Activated naive CD4-positive, alpha-beta T cell treated with anti-CD3 and anti-CD28 coated beads for 36 hours (primary cell): Measurements from ENCODE around the gene ATXN2. TPM values are rescaled to one million over a fixed set of nuclear protein-coding genes. Genes with fewer than 3 reads are reported as not detected.
A peak's percentile ranks its signal among the peaks of the same experiment; 100 is the strongest.
"Not testable (repeated sequence)": the region's sequence is repeated elsewhere in the genome, so short reads cannot be mapped to it uniquely, and the experiment has no call there.

Experiments
- CTCF ChIA-PET: fragments of 350-600 bp; sonication (Branson Sonifier 250); formaldehyde crosslinking; loops from one replicate; lab custom pipeline; 2021; ENCODE audit warnings: antibody characterized with exemption; lab: Charles Lee
- DNase-seq: peaks from one replicate; pipeline ENCODE4 v3.0.0-alpha.2; 2020
- H3K27ac Mint-ChIP-seq: one replicate; pipeline ENCODE4 v1.8.0; 2021; ENCODE audit warnings: mild to moderate bottlenecking, mixed read lengths
- H3K27me3 Mint-ChIP-seq: one replicate; pipeline ENCODE4 v1.8.0; 2021; ENCODE audit warnings: low read depth, mixed read lengths
- H3K36me3 Mint-ChIP-seq: one replicate; pipeline ENCODE4 v1.8.0; 2021; ENCODE audit warnings: low read depth, mixed read lengths
- H3K4me1 Mint-ChIP-seq: one replicate; pipeline ENCODE4 v1.8.0; 2021; ENCODE audit warnings: low read depth, mixed read lengths
- H3K4me3 Mint-ChIP-seq: one replicate; pipeline ENCODE4 v1.8.0; 2021; ENCODE audit warnings: mild to moderate bottlenecking, moderate library complexity, mixed read lengths
- H3K9me3 Mint-ChIP-seq: one replicate; pipeline ENCODE4 v1.8.0; 2021; ENCODE audit warnings: mixed read lengths
- intact Hi-C: fragments of 100-400 bp; cut with micrococcal nuclease; formaldehyde crosslinking; loops from one replicate; pipeline ENCODE4 v1.15.1; 2023
- total RNA-seq, 2 experiments: library from RNA; stranded (reverse); gene quantifications; one replicate each; pipeline ENCODE4 v1.2.3, GENCODE V29; 2021

ATXN2 gene
- total RNA-seq, 2 experiments from 2014 or later: 30.6 to 31.5 TPM

DNA sequence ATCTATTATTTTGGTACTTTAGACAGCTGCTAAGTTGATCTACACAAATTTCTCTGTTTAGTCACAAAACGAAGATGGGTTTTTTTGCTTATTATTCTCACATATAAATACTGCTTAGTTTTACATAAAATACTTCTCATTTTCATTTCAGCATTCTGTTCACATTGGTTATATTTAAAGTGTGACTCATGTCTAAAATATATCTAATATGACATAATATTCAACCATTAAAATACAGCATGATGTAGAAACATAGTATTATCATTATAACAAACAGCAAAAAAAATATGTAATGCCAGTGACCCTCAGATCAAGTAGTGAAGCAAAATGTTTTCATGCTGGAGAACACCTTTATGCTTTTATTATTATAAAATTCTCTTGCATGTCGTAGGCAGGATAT lies 129.7 kb downstream of the ATXN2 start:
- H3K9me3 Mint-ChIP-seq: no peaks in the 10 kb centered on the region
- no peak for DNase-seq
- CTCF ChIA-PET: interaction anchor here (0.6 kb wide), 1 partner anchor 74 kb away, joined by 3 read pairs; no protein-coding TSS in a partner anchor
- H3K27me3 Mint-ChIP-seq: no peaks in the 10 kb centered on the region
- no peak overlapping the region for H3K27ac Mint-ChIP-seq
- H3K4me1 Mint-ChIP-seq: peaks cover 7% of the 10 kb centered on the region
- H3K4me3 Mint-ChIP-seq: no peak overlapping the region
- peaks cover 28% of the 10 kb centered on the region for H3K36me3 Mint-ChIP-seq
- intact Hi-C loops: loop anchor here (5.0 kb wide), 1 partner anchor 58 kb away; no protein-coding TSS in a partner anchor

GRCh38 chr12:111467857-111468241 lies 131.3 kb downstream of the ATXN2 start:
- intact Hi-C loops: loop anchor here (5.0 kb wide), 1 partner anchor 59 kb away; no protein-coding TSS in a partner anchor
- Mint-ChIP-seq H3K27me3 (no peaks in the 10 kb centered on the region), H3K9me3 (no peaks in the 10 kb centered on the region), H3K36me3 (peaks cover 21% of the 10 kb centered on the region), H3K4me3 (no peak overlapping the region), H3K27ac (no peak overlapping the region), H3K4me1 (peaks cover 7% of the 10 kb centered on the region)
- CTCF ChIA-PET: no interaction called here
- DNase-seq: no peak

DNA sequence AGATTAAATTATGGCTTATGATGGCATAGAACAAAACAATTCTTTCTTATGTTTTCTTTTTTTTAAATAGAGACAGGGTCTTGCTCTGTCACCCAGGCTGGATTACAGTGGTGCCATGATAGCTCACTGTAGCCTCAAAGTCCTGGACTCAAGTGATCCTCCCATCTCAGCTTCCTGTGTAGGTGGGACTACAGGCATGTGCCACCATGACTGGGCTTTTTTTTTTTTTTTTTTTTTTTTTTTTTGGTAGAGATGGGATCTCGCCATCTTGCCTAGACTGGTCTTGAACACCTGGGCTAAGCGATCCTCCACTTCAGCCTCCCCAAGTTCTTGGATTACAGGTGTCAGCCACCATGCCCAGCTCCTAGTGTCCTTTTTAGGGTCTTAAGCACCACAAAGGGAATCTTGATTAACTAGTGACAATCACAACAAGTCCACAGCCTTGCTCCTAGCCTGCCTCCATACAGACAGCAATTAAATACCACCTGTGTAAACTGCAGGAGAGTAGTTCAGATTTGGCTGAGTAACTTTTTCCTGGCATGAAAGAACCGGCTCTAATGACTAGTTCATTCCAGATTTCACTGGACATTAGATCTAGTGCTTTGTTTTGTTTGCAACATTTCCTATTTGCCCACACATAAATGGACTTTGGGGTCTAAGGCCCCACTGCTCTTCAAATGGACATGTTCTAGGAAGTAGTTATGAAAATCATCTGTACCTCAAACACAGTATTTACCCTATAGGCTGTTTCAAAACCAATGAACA lies 131.8 kb downstream of the ATXN2 start:
- CTCF ChIA-PET: interaction anchor here (1.7 kb wide), 1 partner anchor 15 kb away, joined by 4 read pairs; no protein-coding TSS in a partner anchor
- H3K36me3 Mint-ChIP-seq: peaks cover 21% of the 10 kb centered on the region

GRCh38 chr12:111462210-111462769 lies 136.8 kb downstream of the ATXN2 start:
- H3K27ac Mint-ChIP-seq: no peak overlapping the region
- H3K9me3 Mint-ChIP-seq: no peaks in the 10 kb centered on the region
- intact Hi-C loops: no loop called here
- CTCF ChIA-PET: interaction anchor here (0.5 to 23.4 kb wide), 4 partner anchors 11 to 58 kb away, joined by 3 to 763 read pairs (median 4); partner anchors contain the start of gene SH2B3
- H3K36me3 Mint-ChIP-seq: peaks cover 6% of the 10 kb centered on the region
- no peak overlapping the region for H3K4me3 Mint-ChIP-seq
- H3K27me3 Mint-ChIP-seq: no peaks in the 10 kb centered on the region
- peaks cover 1% of the 10 kb centered on the region for H3K4me1 Mint-ChIP-seq
- no peak for DNase-seq

More for the DNA sequence above, 131.8 kb downstream of the ATXN2 start:
- Mint-ChIP-seq H3K4me3 (no peak overlapping the region), H3K27me3 (no peaks in the 10 kb centered on the region), H3K4me1 (peaks cover 7% of the 10 kb centered on the region), H3K9me3 (no peaks in the 10 kb centered on the region), H3K27ac (no peak overlapping the region)
- DNase-seq: no peak
- intact Hi-C loops: loop anchor here (5.0 kb wide), 1 partner anchor 60 kb away; no protein-coding TSS in a partner anchor

- H3K36me3 Mint-ChIP-seq, H3K4me1 Mint-ChIP-seq, DNase-seq, H3K4me3 Mint-ChIP-seq, H3K9me3 Mint-ChIP-seq, H3K27me3 Mint-ChIP-seq, intact Hi-C loops: not testable (repeated sequence)
- H3K27ac Mint-ChIP-seq: peak overlapping the region; percentile 18
- CTCF ChIA-PET: interaction anchor here (1.3 to 23.4 kb wide), 2 partner anchors 9 to 56 kb away, joined by 7 to 763 read pairs; partner anchors contain the start of gene SH2B3
Measured at GRCh38 chr12:111460111-111460510, 139.0 kb downstream of the ATXN2 start.

- H3K36me3 Mint-ChIP-seq: peaks cover 5% of the 10 kb centered on the region
- no peaks in the 10 kb centered on the region for H3K4me1 Mint-ChIP-seq
- intact Hi-C loops: no loop called here
- H3K27me3 Mint-ChIP-seq: no peaks in the 10 kb centered on the region
- H3K27ac Mint-ChIP-seq: no peak overlapping the region
- H3K9me3 Mint-ChIP-seq: no peaks in the 10 kb centered on the region
- no peak overlapping the region for H3K4me3 Mint-ChIP-seq
- DNase-seq: no peak
- CTCF ChIA-PET: interaction anchor here (2.0 to 23.4 kb wide), 2 partner anchors 28 to 54 kb away, joined by 4 to 763 read pairs; partner anchors contain the start of gene SH2B3
Measured at GRCh38 chr12:111458546-111459172, 140.5 kb downstream of the ATXN2 start.

GRCh38 chr12:111457577-111457976 lies 141.5 kb downstream of the ATXN2 start:
- intact Hi-C loops: no loop called here
- H3K27ac Mint-ChIP-seq: no peak overlapping the region
- CTCF ChIA-PET: interaction anchor here (2.0 to 23.4 kb wide), 2 partner anchors 27 to 53 kb away, joined by 4 to 763 read pairs; partner anchors contain the start of gene SH2B3

GRCh38 chr12:111457071-111457470 lies 142.0 kb downstream of the ATXN2 start:
- Mint-ChIP-seq H3K27ac (no peak overlapping the region), H3K4me1 (no peaks in the 10 kb centered on the region), H3K36me3 (peaks cover 5% of the 10 kb centered on the region), H3K27me3 (no peaks in the 10 kb centered on the region), H3K4me3 (no peak overlapping the region), H3K9me3 (no peaks in the 10 kb centered on the region)
- CTCF ChIA-PET: interaction anchor here (0.7 to 23.4 kb wide), 3 partner anchors 52 to 438 kb away, joined by 3 to 763 read pairs (median 3); partner anchors contain the start of gene SH2B3
- intact Hi-C loops: no loop called here
- DNase-seq: no peak

More at GRCh38 chr12:111457577-111457976, 141.5 kb downstream of the ATXN2 start:
- H3K27me3 Mint-ChIP-seq: no peaks in the 10 kb centered on the region
- no peaks in the 10 kb centered on the region for H3K4me1 Mint-ChIP-seq
- peaks cover 5% of the 10 kb centered on the region for H3K36me3 Mint-ChIP-seq
- no peak for DNase-seq
- H3K4me3 Mint-ChIP-seq: no peak overlapping the region
- H3K9me3 Mint-ChIP-seq: no peaks in the 10 kb centered on the region

DNA sequence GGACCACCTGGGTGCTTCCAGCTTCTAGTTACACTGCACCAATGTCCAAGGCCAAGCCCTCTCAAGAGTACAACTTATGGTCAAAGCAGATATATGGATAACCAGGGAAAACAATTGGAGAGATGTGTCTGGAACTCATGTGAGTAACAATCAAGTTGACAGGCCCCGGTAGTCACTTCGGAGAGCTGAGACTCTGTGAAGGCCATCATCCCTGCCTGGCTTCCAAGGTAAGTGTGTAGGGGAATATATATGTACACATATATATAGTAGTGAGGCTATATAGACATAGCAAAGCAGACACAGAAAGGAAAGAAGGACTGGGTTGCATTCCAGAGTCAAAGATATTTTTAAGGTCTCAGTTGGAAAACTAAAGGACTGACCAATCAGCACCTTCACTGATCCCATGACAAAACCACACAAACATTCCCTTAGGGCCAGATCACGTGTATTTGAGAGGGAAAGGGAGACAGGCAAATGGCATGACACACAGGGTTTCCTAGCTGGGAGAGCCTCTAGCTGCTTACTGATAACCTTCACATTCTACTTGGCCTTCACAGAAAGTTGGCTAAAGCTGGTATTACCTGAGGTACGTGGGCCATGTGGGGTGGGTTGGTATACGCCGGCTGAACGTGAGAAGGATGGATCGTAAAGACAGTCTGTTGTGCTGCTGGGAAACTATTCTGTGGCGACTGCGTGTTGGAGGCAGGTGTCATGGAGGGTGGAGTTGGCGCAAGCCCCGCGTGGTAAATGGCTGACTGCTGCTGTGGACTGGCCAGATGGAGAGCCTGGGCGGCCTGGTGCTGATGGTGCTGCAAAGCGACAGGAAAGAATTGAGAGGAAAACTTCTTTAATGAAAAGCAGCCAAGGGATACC lies 143.4 kb downstream of the ATXN2 start:
- Mint-ChIP-seq H3K4me3 (no peak overlapping the region), H3K9me3 (no peaks in the 10 kb centered on the region), H3K27ac (peak overlapping the region; percentile 37), H3K4me1 (peaks cover 10% of the 10 kb centered on the region), H3K27me3 (no peaks in the 10 kb centered on the region), H3K36me3 (peaks cover 13% of the 10 kb centered on the region)
- intact Hi-C loops: no loop called here
- CTCF ChIA-PET: interaction anchor here (0.5 to 23.4 kb wide), 4 partner anchors 51 to 334 kb away, joined by 3 to 763 read pairs (median 3); partner anchors contain the start of gene SH2B3
- DNase-seq: no peak

DNA sequence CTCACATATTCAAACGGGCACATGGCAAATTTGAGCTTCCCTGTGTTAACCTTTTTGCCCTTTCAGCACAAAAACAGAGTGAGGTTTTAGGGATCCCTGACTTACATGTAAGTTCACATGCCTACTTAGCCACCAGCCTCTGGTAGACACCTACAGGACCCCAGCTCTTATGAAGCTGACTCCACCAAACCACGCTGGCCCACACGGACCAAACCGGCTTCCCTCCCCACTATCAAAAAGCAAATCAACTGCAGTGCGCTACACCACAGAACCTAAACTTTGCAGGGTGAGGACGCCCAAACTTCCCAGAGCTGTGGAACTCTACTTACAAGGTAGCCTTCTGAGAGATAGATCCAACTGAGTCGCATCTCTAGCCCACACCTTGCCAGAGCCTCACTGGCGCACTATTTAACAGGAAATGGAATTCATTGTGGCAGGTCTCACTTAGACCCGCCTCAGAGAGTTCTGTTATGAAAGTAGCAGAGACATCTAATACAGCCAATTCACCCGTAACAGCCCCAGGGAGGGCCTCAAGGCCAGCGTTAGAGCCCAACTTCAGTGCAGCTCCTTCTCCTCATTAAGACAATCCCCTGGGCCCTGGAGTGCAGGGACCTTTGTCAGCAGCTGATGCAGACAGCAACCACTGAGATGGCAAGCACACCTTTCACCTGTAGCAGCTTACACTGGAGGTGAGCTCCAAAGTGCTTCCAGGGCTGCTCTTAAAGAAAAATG lies 144.2 kb downstream of the ATXN2 start:
- H3K36me3 Mint-ChIP-seq: peaks cover 16% of the 10 kb centered on the region
- no peak overlapping the region for H3K4me3 Mint-ChIP-seq
- intact Hi-C loops: no loop called here
- CTCF ChIA-PET: interaction anchor here (0.5 to 23.4 kb wide), 4 partner anchors 10 to 140 kb away, joined by 3 to 763 read pairs (median 3); partner anchors contain the start of gene SH2B3
- H3K4me1 Mint-ChIP-seq: peaks cover 15% of the 10 kb centered on the region
- no peak for DNase-seq
- no peak overlapping the region for H3K27ac Mint-ChIP-seq
- H3K27me3 Mint-ChIP-seq: no peaks in the 10 kb centered on the region
- no peaks in the 10 kb centered on the region for H3K9me3 Mint-ChIP-seq

DNA sequence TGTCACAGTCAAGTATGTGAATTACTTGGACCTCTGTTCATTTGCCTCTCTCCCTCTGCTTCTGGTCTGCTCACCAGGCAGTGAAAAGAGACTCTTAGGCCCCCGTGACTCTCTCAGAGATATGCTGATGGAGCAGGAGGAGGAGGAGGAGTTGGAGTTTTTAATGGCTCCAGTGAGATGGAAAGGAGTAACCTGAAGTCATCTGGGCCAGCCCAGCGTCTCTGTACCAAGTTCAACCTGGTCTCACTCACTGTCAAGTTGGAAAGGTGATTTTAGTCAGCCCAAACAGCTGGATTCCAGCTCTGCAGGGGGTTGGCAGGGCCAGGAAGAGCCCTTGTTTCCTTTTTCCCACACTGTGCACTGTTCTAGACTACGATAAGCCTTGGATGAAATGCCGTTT lies 144.8 kb downstream of the ATXN2 start:
- intact Hi-C loops: no loop called here
- CTCF ChIA-PET: interaction anchor here (0.7 to 23.4 kb wide), 5 partner anchors 9 to 179 kb away, joined by 3 to 763 read pairs (median 3); partner anchors contain the start of gene SH2B3
- peaks cover 16% of the 10 kb centered on the region for H3K36me3 Mint-ChIP-seq

More for the DNA sequence above, 144.8 kb downstream of the ATXN2 start:
- no peak for DNase-seq
- Mint-ChIP-seq H3K4me1 (peaks cover 17% of the 10 kb centered on the region), H3K27me3 (no peaks in the 10 kb centered on the region), H3K27ac (no peak overlapping the region), H3K4me3 (no peak overlapping the region), H3K9me3 (no peaks in the 10 kb centered on the region)
